Neural progenitor cell (in vitro differentiated cells): Measurements from ENCODE around the gene DCDC2. TPM values are rescaled to one million over a fixed set of nuclear protein-coding genes. Genes with fewer than 3 reads are reported as not detected.

Source experiments
- DNase-seq: peaks from one replicate; pipeline ENCODE4 v3.0.0-alpha.2; 2016; ENCODE audit warnings: low spot score
- H2AFZ ChIP-seq: fragments of 200-600 bp; sonication (generic); replicated peaks from 2 replicates; pipeline ENCODE4 v1.6.1; 2016; ENCODE audit warnings: antibody characterized with exemption
- H3F3A ChIP-seq: fragments of 200-600 bp; sonication (generic); 2 replicates; pipeline ENCODE4 v1.6.1; 2016; ENCODE audit warnings: antibody characterized with exemption, low read depth
- H3K27ac ChIP-seq: fragments of 200-600 bp; sonication (generic); 2 replicates; pipeline ENCODE4 v1.5.1; 2016; ENCODE audit warnings: mild to moderate bottlenecking
- H3K27me3 ChIP-seq: fragments of 200-600 bp; sonication (generic); 2 replicates; pipeline ENCODE4 v1.6.1; 2016; ENCODE audit warnings: mild to moderate bottlenecking, moderate library complexity
- H3K36me3 ChIP-seq: fragments of 200-600 bp; sonication (generic); 2 replicates; pipeline ENCODE4 v1.5.1; 2016
- H3K4me1 ChIP-seq: fragments of 200-600 bp; sonication (generic); 2 replicates; pipeline ENCODE4 v1.6.1; 2016; ENCODE audit warnings: mixed run types
- H3K4me2 ChIP-seq: fragments of 200-600 bp; sonication (generic); 2 replicates; pipeline ENCODE4 v1.6.1; 2016
- H3K4me3 ChIP-seq: fragments of 200-600 bp; sonication (generic); 2 replicates; pipeline ENCODE4 v1.5.1; 2016
- H3K79me2 ChIP-seq: fragments of 200-600 bp; sonication (generic); 2 replicates; pipeline ENCODE4 v1.6.1; 2016; ENCODE audit warnings: low read depth
- H3K9ac ChIP-seq: fragments of 200-600 bp; sonication (generic); 2 replicates; pipeline ENCODE4 v1.6.1; 2016
- H3K9me3 ChIP-seq: fragments of 200-600 bp; sonication (generic); 2 replicates; pipeline ENCODE4 v1.5.1; 2016; ENCODE audit warnings: low read depth
- H4K20me1 ChIP-seq: fragments of 200-600 bp; sonication (generic); 2 replicates; pipeline ENCODE4 v1.6.1; 2016; ENCODE audit warnings: low read depth
- H3K27ac Mint-ChIP-seq: 3 replicates; pipeline ENCODE4 v1.8.0; 2021; ENCODE audit warnings: mixed read lengths
- H3K27me3 Mint-ChIP-seq: 2 replicates; pipeline ENCODE4 v1.8.0; 2022; ENCODE audit warnings: low read depth, mild to moderate bottlenecking, inconsistent platforms, moderate library complexity, mixed read lengths; ENCODE audit not compliant: insufficient read depth
- H3K36me3 Mint-ChIP-seq: 3 replicates; pipeline ENCODE4 v1.8.0; 2021; ENCODE audit warnings: mixed read lengths
- H3K4me1 Mint-ChIP-seq: 3 replicates; pipeline ENCODE4 v1.8.0; 2021; ENCODE audit warnings: mixed read lengths
- H3K4me3 Mint-ChIP-seq: 3 replicates; pipeline ENCODE4 v1.8.0; 2021; ENCODE audit warnings: mild to moderate bottlenecking, moderate library complexity, mixed read lengths
- H3K9me3 Mint-ChIP-seq: 3 replicates; pipeline ENCODE4 v1.8.0; 2020; ENCODE audit warnings: mixed read lengths
- CTCF ChIP-seq: fragments of 200-600 bp; sonication (generic); IDR thresholded peaks from 2 replicates; pipeline ENCODE4 v1.5.1; 2017; ENCODE audit warnings: antibody characterized with exemption, mild to moderate bottlenecking
- EZH2 ChIP-seq: fragments of 200-600 bp; sonication (generic); IDR thresholded peaks from 2 replicates; pipeline ENCODE4 v1.6.1; 2017; ENCODE audit warnings: antibody characterized with exemption, mild to moderate bottlenecking, moderate library complexity
- EZH2phosphoT487 ChIP-seq: fragments of 200-600 bp; sonication (generic); IDR thresholded peaks from 2 replicates; pipeline ENCODE4 v1.6.1; 2017; ENCODE audit warnings: antibody characterized with exemption
- total RNA-seq: library from RNA; depleted of rRNA; stranded (reverse); fragments of >200 nt; gene quantifications from 2 replicates; pipeline ENCODE4 v1.2.3, GENCODE V29; 2015; ENCODE audit warnings: low replicate concordance

DCDC2 gene
- total RNA-seq, 1 donor from 2014 or later: not detected

DNA sequence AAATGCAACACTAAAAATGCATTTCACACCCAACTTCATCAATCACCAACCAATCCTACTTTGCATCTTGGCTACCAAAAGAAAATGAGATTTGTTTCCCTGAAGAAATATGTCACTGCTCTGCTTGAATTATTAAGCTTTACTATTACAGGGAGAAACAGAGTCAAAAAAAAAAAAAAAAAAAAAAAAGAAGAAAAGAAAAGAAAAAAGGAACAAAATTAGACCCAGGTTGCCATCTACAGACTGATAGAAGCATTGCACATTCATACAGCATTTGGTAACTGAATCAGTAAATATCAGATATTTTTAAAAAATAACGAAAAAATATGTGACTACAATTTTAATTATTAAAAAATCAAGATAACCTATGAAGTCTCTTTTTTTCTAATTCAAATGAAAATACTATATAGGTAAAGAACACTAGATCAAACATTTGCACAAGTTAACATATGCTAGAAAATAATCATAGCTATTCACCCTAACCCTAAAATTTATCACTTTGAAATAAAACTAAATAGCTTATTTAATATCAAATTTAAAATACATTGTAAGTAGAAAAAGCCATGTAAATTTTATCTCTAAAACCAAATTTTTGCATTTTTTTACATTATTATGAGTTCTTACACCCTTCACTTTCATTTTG, 83.3 kb downstream of the DCDC2 start:
- Histone ChIP-seq H4K20me1 (no peaks in the 10 kb centered on the region), H3K9ac (no peak overlapping the region), H3K27ac (no peak overlapping the region), H3K9me3 (no peaks in the 10 kb centered on the region), H3K79me2 (no peaks in the 10 kb centered on the region), H3K27me3 (no peaks in the 10 kb centered on the region), H3K4me3 (no peak overlapping the region), H3F3A (no peaks in the 10 kb centered on the region), H3K4me1 (peaks cover 4% of the 10 kb centered on the region), H2AFZ (peak overlapping the region; percentile 23), H3K4me2 (no peak overlapping the region), H3K36me3 (no peaks in the 10 kb centered on the region)
- peak; percentile 26 for DNase-seq
- no peak overlapping the region for H3K4me3 Mint-ChIP-seq
- no peak overlapping the region for H3K27ac Mint-ChIP-seq
- no peaks in the 10 kb centered on the region for H3K9me3 Mint-ChIP-seq
- TF ChIP-seq EZH2 (no peak), EZH2phosphoT487 (no peak), CTCF (peak; percentile 75)
- no peaks in the 10 kb centered on the region for H3K36me3 Mint-ChIP-seq
- H3K27me3 Mint-ChIP-seq: peaks cover 5% of the 10 kb centered on the region
- H3K4me1 Mint-ChIP-seq: peaks cover 4% of the 10 kb centered on the region

DNA sequence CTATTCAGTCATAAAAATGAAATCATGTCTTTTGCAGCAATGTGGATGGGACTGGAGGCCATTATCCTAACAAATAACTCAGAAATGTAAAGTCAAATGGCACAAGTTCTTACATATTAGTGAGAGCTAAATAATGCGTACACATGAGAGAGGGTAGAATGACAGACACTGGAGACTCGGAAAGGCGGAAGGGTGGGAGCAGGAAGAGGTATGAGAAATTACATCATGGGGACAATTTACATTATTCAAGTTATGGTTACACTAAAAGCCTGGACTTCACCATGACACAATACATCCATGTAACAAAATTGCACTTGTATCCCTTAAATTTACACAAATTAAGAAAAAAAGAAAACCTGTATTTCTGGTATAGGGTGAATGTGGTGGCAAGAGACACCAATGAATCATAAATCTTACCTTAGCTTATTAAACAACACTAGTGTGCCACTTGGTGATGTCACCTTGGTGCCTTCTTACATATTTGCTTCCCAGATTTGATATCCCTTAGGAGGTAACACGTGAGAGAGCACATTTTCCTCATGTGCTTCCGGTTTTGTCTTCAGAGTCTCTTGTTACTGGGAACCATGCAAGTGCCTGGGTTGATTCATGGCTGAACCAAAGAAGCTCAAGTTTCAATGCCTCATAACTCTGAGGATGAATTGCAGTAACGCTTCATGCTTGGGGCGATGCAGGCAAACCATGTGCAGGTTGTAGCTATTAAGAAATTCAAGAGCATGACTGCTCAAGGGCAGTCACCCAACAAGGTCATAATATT, 84.6 kb downstream of the DCDC2 start:
- no peak overlapping the region for H2AFZ ChIP-seq
- no peak for DNase-seq
- H3K4me3 Mint-ChIP-seq: no peak overlapping the region

GRCh38 chr6:24272553-24272952, 85.3 kb downstream of the DCDC2 start:
- Histone ChIP-seq H3K36me3 (no peaks in the 10 kb centered on the region), H3K79me2 (no peaks in the 10 kb centered on the region), H3K4me1 (peaks cover 4% of the 10 kb centered on the region), H3F3A (no peaks in the 10 kb centered on the region), H3K9ac (no peak overlapping the region), H3K9me3 (no peaks in the 10 kb centered on the region), H2AFZ (no peak overlapping the region), H3K4me2 (no peak overlapping the region), H3K27ac (no peak overlapping the region), H3K27me3 (no peaks in the 10 kb centered on the region), H4K20me1 (no peaks in the 10 kb centered on the region), H3K4me3 (no peak overlapping the region)
- H3K9me3 Mint-ChIP-seq: no peaks in the 10 kb centered on the region
- DNase-seq: no peak
- H3K4me3 Mint-ChIP-seq: no peak overlapping the region
- H3K27me3 Mint-ChIP-seq: peaks cover 5% of the 10 kb centered on the region
- no peak overlapping the region for H3K27ac Mint-ChIP-seq
- TF ChIP-seq EZH2phosphoT487: no peak
- no peak for TF ChIP-seq EZH2
- no peak for TF ChIP-seq CTCF
- no peaks in the 10 kb centered on the region for H3K36me3 Mint-ChIP-seq
- H3K4me1 Mint-ChIP-seq: peaks cover 4% of the 10 kb centered on the region

More for the DNA sequence above, 84.6 kb downstream of the DCDC2 start:
- Histone ChIP-seq H3K4me3 (no peak overlapping the region), H3F3A (no peaks in the 10 kb centered on the region), H3K9me3 (no peaks in the 10 kb centered on the region), H3K79me2 (no peaks in the 10 kb centered on the region), H3K4me1 (peaks cover 4% of the 10 kb centered on the region), H4K20me1 (no peaks in the 10 kb centered on the region), H3K27me3 (no peaks in the 10 kb centered on the region), H3K4me2 (no peak overlapping the region), H3K9ac (no peak overlapping the region), H3K36me3 (no peaks in the 10 kb centered on the region), H3K27ac (no peak overlapping the region)
- peaks cover 5% of the 10 kb centered on the region for H3K27me3 Mint-ChIP-seq
- H3K9me3 Mint-ChIP-seq: no peaks in the 10 kb centered on the region
- no peak overlapping the region for H3K27ac Mint-ChIP-seq
- H3K36me3 Mint-ChIP-seq: no peaks in the 10 kb centered on the region
- TF ChIP-seq EZH2 (no peak), CTCF (no peak), EZH2phosphoT487 (no peak)
- peaks cover 4% of the 10 kb centered on the region for H3K4me1 Mint-ChIP-seq
